SK-N-SH (cell line): Measurements from ENCODE around the gene BLOC1S6. TPM values are rescaled to one million over a fixed set of nuclear protein-coding genes. Genes with fewer than 3 reads are reported as not detected.
A peak's percentile ranks its signal among the peaks of the same experiment; 100 is the strongest.

Source experiments
- CTCF ChIA-PET: fragments of 300-600, 350-600 bp; formaldehyde crosslinking; extraction: SDS; loops from one replicate; lab custom pipeline; 2021; lab: Yijun Ruan, JAX
- POLR2A ChIA-PET: fragments of 350-600 bp; sonication (Branson Sonifier 250); formaldehyde crosslinking; extraction: SDS; loops from one replicate; lab custom pipeline; 2020; ENCODE audit warnings: antibody characterized with exemption, inconsistent platforms; lab: Yijun Ruan, JAX
- DNase-seq: peaks from one replicate; pipeline ENCODE4 v3.0.0; 2012
- H2AFZ ChIP-seq: fragments of 200-600 bp; sonication (generic); 2 replicates; pipeline ENCODE4 v1.8.1; 2016; ENCODE audit warnings: antibody characterized with exemption, mild to moderate bottlenecking, low read depth
- H3F3A ChIP-seq: fragments of 200-600 bp; sonication (generic); replicated peaks from 2 replicates; pipeline ENCODE3; 2016; ENCODE audit warnings: antibody characterized with exemption, mild to moderate bottlenecking; ENCODE audit not compliant: insufficient read depth
- H3K27ac ChIP-seq, 2 experiments: fragments of 200-500 bp in 1 of 2; fragments of 200-600 bp in 1 of 2; sonication (Bioruptor generic) in 1 of 2; sonication (generic), shearing (Covaris generic) in 1 of 2; 2 replicates each; pipeline versions ENCODE4 v1.5.1 to v1.6.1; 2014 to 2016; ENCODE audit warnings: low read depth in 2 of 2, inconsistent platforms in 1 of 2, low read length in 1 of 2, mild to moderate bottlenecking in 1 of 2, mixed read lengths in 1 of 2
- H3K27me3 ChIP-seq: fragments of 200-600 bp; sonication (generic), shearing (Covaris generic); 2 replicates; pipeline ENCODE4 v1.6.1; 2016; ENCODE audit warnings: mixed run types; ENCODE audit not compliant: insufficient read depth
- H3K36me3 ChIP-seq, 2 experiments: fragments of 200-500 bp in 1 of 2; fragments of 200-600 bp in 1 of 2; sonication (Bioruptor generic) in 1 of 2; sonication (generic) in 1 of 2; replicated peaks in 1 of 2; 2 replicates each; pipeline versions ENCODE3 to v1.5.1; 2014 to 2016; ENCODE audit warnings: low read length in 1 of 2, mild to moderate bottlenecking in 1 of 2; ENCODE audit not compliant: insufficient read depth in 2 of 2, control insufficient read depth in 1 of 2
- H3K4me1 ChIP-seq, 2 experiments: fragments of 200-500 bp in 1 of 2; fragments of 200-600 bp in 1 of 2; sonication (Bioruptor generic) in 1 of 2; sonication (generic), shearing (Covaris generic) in 1 of 2; 2 replicates each; pipeline versions ENCODE4 v1.5.1 to v1.6.1; 2014 to 2016; ENCODE audit warnings: low read depth in 1 of 2, low read length in 1 of 2, mixed run types in 1 of 2; ENCODE audit not compliant: insufficient read depth in 2 of 2, control insufficient read depth in 1 of 2
- H3K4me2 ChIP-seq: fragments of 200-600 bp; sonication (generic), shearing (Covaris generic); 2 replicates; pipeline ENCODE4 v1.6.1; 2017; ENCODE audit warnings: mixed run types
- H3K4me3 ChIP-seq, 2 experiments: fragments of 200-500 bp in 1 of 2; fragments of 200-600 bp in 1 of 2; sonication (Bioruptor generic) in 1 of 2; sonication (generic), shearing (Covaris generic) in 1 of 2; 2 replicates each; pipeline versions ENCODE4 v1.5.1 to v1.8.1; 2014 to 2016; ENCODE audit warnings: low read depth in 2 of 2, inconsistent platforms in 1 of 2, low read length in 1 of 2, mild to moderate bottlenecking in 1 of 2, mixed read lengths in 1 of 2, moderate library complexity in 1 of 2
- H3K79me2 ChIP-seq: fragments of 200-600 bp; sonication (generic); 2 replicates; pipeline ENCODE4 v1.8.1; 2017; ENCODE audit warnings: mild to moderate bottlenecking; ENCODE audit not compliant: insufficient read depth
- H3K9ac ChIP-seq: fragments of 200-600 bp; sonication (generic); 2 replicates; pipeline ENCODE4 v1.6.1; 2017; ENCODE audit warnings: mixed run types
- H3K9me2 ChIP-seq: fragments of 200-600 bp; sonication (generic); 2 replicates; pipeline ENCODE4 v1.6.1; 2017; ENCODE audit warnings: mixed run types
- H3K9me3 ChIP-seq: fragments of 200-600 bp; sonication (generic); 2 replicates; pipeline ENCODE4 v1.6.1; 2017; ENCODE audit warnings: mixed run types, mild to moderate bottlenecking, moderate library complexity
- H4K20me1 ChIP-seq: fragments of 200-600 bp; sonication (generic); 2 replicates; pipeline ENCODE4 v1.6.1; 2017; ENCODE audit warnings: mild to moderate bottlenecking, mixed run types; ENCODE audit not compliant: insufficient read depth
- CHD2 ChIP-seq: fragments of 150-350 bp; IDR thresholded peaks from 2 replicates; pipeline ENCODE4 v1.6.1; 2018; ENCODE audit warnings: low read length; ENCODE audit not compliant: partially characterized antibody
- EP300 ChIP-seq, 2 experiments: IDR thresholded peaks; 2 replicates each; pipeline versions ENCODE4 v1.4.0 to v1.6.1; 2012; ENCODE audit warnings: borderline replicate concordance in 1 of 2, low read depth in 1 of 2, low read length in 1 of 2
- GATA2 ChIP-seq: sonication (generic); formaldehyde crosslinking; IDR thresholded peaks from 2 replicates; pipeline ENCODE4 v1.5.0; 2020; ENCODE audit warnings: mild to moderate bottlenecking, missing genetic modification reagents
- JUND ChIP-seq: IDR thresholded peaks from 2 replicates; pipeline ENCODE4 v1.4.0; 2012
- MXI1 ChIP-seq: IDR thresholded peaks from 2 replicates; pipeline ENCODE4 v1.6.1; 2012; ENCODE audit warnings: mild to moderate bottlenecking, low read depth, low read length, improper control_type of control experiment
- POLR2AphosphoS5 ChIP-seq: IDR thresholded peaks from 2 replicates; pipeline ENCODE4 v1.6.1; 2012; ENCODE audit warnings: low read depth, low read length
- RCOR1 ChIP-seq: fragments of 150-350 bp; IDR thresholded peaks from 2 replicates; pipeline ENCODE4 v1.6.1; 2017; ENCODE audit warnings: antibody characterized with exemption, low read length
- REST ChIP-seq: IDR thresholded peaks from 2 replicates; pipeline ENCODE4 v1.6.1; 2012; ENCODE audit warnings: mild to moderate bottlenecking, low read depth, low read length, moderate library complexity
- RFX5 ChIP-seq: IDR thresholded peaks from 2 replicates; pipeline ENCODE4 v1.6.1; 2012; ENCODE audit warnings: mild to moderate bottlenecking, improper control_type of control experiment, low read length
- SMC3 ChIP-seq: IDR thresholded peaks from 2 replicates; pipeline ENCODE4 v1.6.1; 2012; ENCODE audit warnings: low read depth, low read length, improper control_type of control experiment
- TAF1 ChIP-seq: IDR thresholded peaks from 2 replicates; pipeline ENCODE4 v1.6.1; 2012; ENCODE audit warnings: low read depth, mild to moderate bottlenecking, low read length, moderate library complexity, borderline replicate concordance
- TCF12 ChIP-seq: IDR thresholded peaks from 2 replicates; pipeline ENCODE4 v1.4.0; 2012
- ZBTB33 ChIP-seq: IDR thresholded peaks from 2 replicates; pipeline ENCODE4 v1.4.0; 2012; ENCODE audit warnings: low read depth, borderline replicate concordance
- WGBS: methylation state at CpG from one replicate; pipeline ENCODE4 v1.1.6; 2017; ENCODE audit warnings: low lambda C conversion rate; 5-methylcytosine and 5-hydroxymethylcytosine counted together
- polyA plus RNA-seq, 3 experiments: library from polyadenylated mRNA; depleted of rRNA; stranded (reverse); fragments of >200 nt; gene quantifications; 2 replicates each; pipeline ENCODE4 v1.2.3, GENCODE V29; 2012
- TF ChIP-seq, protein P1 (sequence below): fragments of 150-350 bp; IDR thresholded peaks from 2 replicates; pipeline ENCODE4 v1.6.1; 2016; ENCODE audit warnings: mild to moderate bottlenecking, low read depth, low read length
- TF ChIP-seq, protein P2 (sequence below): IDR thresholded peaks from 2 replicates; pipeline ENCODE4; 2012

The BLOC1S6 gene
- polyA plus RNA-seq, 1 of the 3 experiments (the other 2 are of a cell fraction): 11.3 TPM

- no peak for TF ChIP-seq ZBTB33
- TF ChIP-seq, protein P1, sequence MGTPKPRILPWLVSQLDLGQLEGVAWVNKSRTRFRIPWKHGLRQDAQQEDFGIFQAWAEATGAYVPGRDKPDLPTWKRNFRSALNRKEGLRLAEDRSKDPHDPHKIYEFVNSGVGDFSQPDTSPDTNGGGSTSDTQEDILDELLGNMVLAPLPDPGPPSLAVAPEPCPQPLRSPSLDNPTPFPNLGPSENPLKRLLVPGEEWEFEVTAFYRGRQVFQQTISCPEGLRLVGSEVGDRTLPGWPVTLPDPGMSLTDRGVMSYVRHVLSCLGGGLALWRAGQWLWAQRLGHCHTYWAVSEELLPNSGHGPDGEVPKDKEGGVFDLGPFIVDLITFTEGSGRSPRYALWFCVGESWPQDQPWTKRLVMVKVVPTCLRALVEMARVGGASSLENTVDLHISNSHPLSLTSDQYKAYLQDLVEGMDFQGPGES: no peak
- no peak for TF ChIP-seq TAF1
- TF ChIP-seq SMC3: no peak
- no peak for TF ChIP-seq RFX5
These were observed 531 bp upstream of the BLOC1S6 start (continued) for GRCh38 chr15:45586601-45587094.

DNA sequence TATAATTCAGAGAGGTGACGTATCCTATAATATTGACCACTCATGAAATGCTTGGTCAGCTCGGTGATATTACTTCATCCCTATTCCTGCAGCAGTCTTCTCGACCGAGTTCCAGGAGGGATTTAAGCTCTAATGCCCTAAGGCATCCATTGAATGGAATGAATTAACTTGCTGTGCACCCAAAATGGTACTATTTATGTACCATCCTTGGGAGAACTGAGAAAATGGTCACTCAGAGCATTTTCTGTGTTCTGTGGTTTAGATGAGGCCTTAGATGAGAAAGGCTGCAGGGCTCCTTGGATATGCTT, 638 bp downstream of the BLOC1S6 start:
- DNase-seq: no peak
- Histone ChIP-seq H3K9ac (peak overlapping the region; percentile 97), H3K4me1 (peaks cover 19 to 24% of the 10 kb centered on the region in 2 experiments; a peak in 3 of 4 replicates), H3K27ac (peak overlapping the region; percentile 94 to 97), H3F3A (peaks cover 10% of the 10 kb centered on the region), H3K9me3 (no peaks in the 10 kb centered on the region), H3K27me3 (no peaks in the 10 kb centered on the region), H3K36me3 (peaks cover 0 to 6% of the 10 kb centered on the region in 2 experiments), H3K4me3 (peak overlapping the region; percentile 84 to 87), H3K79me2 (peaks cover 52% of the 10 kb centered on the region), H2AFZ (peak overlapping the region; percentile 93; the same call in 1 of the 2 replicates), H3K4me2 (peak overlapping the region; percentile 84), H3K9me2 (no peaks in the 10 kb centered on the region), H4K20me1 (no peaks in the 10 kb centered on the region)
- POLR2A ChIA-PET: interaction anchor here (0.5 to 1.5 kb wide), 6 partner anchors 35 to 564 kb away, joined by 3 to 10 read pairs (median 3); a partner anchor contains a TSS
- CTCF ChIA-PET: interaction anchor here (0.9 to 5.1 kb wide), 7 partner anchors 10 to 383 kb away, joined by 3 to 30 read pairs (median 5); a partner anchor contains a TSS
- WGBS: 0% methylated on average over 4 of the region's 4 CpGs
- TF ChIP-seq JUND: no peak
- TF ChIP-seq GATA2: no peak
- TF ChIP-seq, protein P1: no peak

DNA sequence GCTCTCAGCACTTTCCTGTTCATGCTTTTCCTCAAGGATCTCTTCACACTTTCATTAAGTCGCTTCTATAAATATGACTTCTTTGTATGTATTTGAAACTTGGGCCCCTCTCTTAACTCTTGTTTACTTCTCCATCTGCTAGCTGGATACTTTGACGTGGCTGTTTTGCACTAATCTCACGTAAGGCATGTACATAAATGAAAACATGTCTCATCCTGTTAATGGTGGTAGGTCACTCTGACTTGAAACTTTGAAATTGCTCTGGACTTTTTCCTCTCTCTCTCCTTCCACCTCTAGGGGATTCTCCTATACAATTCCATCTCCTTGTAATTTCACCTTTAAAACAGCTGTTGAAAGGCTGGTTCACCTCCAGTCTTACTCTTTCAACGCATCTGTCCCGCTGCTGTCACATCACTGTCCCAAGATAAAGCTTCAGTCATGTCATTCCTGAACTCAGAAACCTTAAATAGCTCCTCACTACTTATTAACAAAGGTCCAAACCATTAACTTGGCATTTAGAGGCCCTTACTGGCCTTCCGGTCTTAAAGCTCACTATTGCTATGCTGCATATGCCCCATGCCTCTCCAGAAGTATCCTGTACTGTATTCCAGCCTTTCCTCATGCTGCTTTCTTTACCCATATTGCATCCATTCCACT, 1.2 kb downstream of the BLOC1S6 start:
- Histone ChIP-seq H3K4me1 (peaks cover 19 to 24% of the 10 kb centered on the region in 2 experiments; a peak in 3 of 4 replicates), H3K9me3 (no peaks in the 10 kb centered on the region), H3K4me2 (peak overlapping the region; percentile 84), H3F3A (peaks cover 10% of the 10 kb centered on the region), H3K27me3 (no peaks in the 10 kb centered on the region), H3K9me2 (no peaks in the 10 kb centered on the region), H3K9ac (peak overlapping the region; percentile 97), H3K27ac (peak overlapping the region; percentile 94 to 97), H3K4me3 (peak overlapping the region; percentile 84 to 87), H4K20me1 (no peaks in the 10 kb centered on the region), H3K36me3 (peaks cover 0 to 8% of the 10 kb centered on the region in 2 experiments), H2AFZ (peak overlapping the region; percentile 93; the same call in 1 of the 2 replicates), H3K79me2 (peaks cover 58% of the 10 kb centered on the region)
- no peak for DNase-seq
- WGBS: 14% methylated on average over 6 of the region's 6 CpGs
- CTCF ChIA-PET: interaction anchor here (0.7 to 5.1 kb wide), 9 partner anchors 9 to 383 kb away, joined by 3 to 30 read pairs (median 5); a partner anchor contains a TSS
- no peak for TF ChIP-seq TCF12
- TF ChIP-seq RCOR1: no peak
- TF ChIP-seq POLR2AphosphoS5: no peak
- no peak for TF ChIP-seq CHD2
- no peak for TF ChIP-seq MXI1
- TF ChIP-seq, protein P2, sequence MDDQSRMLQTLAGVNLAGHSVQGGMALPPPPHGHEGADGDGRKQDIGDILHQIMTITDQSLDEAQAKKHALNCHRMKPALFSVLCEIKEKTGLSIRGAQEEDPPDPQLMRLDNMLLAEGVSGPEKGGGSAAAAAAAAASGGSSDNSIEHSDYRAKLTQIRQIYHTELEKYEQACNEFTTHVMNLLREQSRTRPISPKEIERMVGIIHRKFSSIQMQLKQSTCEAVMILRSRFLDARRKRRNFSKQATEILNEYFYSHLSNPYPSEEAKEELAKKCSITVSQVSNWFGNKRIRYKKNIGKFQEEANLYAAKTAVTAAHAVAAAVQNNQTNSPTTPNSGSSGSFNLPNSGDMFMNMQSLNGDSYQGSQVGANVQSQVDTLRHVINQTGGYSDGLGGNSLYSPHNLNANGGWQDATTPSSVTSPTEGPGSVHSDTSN: no peak
- TF ChIP-seq REST: no peak
- TF ChIP-seq EP300 (IDR thresholded peaks at IDR 0.05; ENCODE audit: borderline replicate concordance in 1 of 2, low read depth in 1 of 2, low read length in 1 of 2): no peak
- POLR2A ChIA-PET: interaction anchor here (0.5 to 1.5 kb wide), 4 partner anchors 36 to 309 kb away, joined by 3 to 10 read pairs (median 3); a partner anchor contains a TSS
